HepG2 (cell line): ENCODE results near the gene B3GALT6. TPM values are rescaled to one million over a fixed set of nuclear protein-coding genes. Genes with fewer than 3 reads are reported as not detected.

Experiments used
- ATAC-seq: fragments of 200-7000 bp; cut with Tn5 transposase; 3 replicates; pipeline ENCODE4 v1.9.1; 2020; ENCODE audit warnings: mild to moderate bottlenecking, moderate library complexity
- BruUV-seq: library from RNA; stranded (reverse); fragments of 400-500 nt; replicated peaks from 2 replicates; lab custom pipeline; 2021; lab: Mats Ljungman, UMichigan
- CTCF ChIA-PET: fragments of 300-600 bp; formaldehyde crosslinking; extraction: SDS; loops from one replicate; lab custom pipeline; 2021; ENCODE audit warnings: low total read pairs, inconsistent platforms, low intra/inter-chr PET ratio; lab: Yijun Ruan, JAX
- POLR2A ChIA-PET: fragments of 350-600 bp; sonication (Branson Sonifier 250); formaldehyde crosslinking; loops from one replicate; lab custom pipeline; 2020; ENCODE audit warnings: antibody characterized with exemption, inconsistent platforms; lab: Yijun Ruan, JAX
- DNase-seq: peaks from one replicate; pipeline ENCODE4 v3.0.0-alpha.2; 2015; ENCODE audit warnings: low spot score
- FAIRE-seq: peaks from 3 replicates; lab custom pipeline; 2011; peaks lifted over from hg19 to GRCh38; lab: Jason Lieb, UNC
- H2AFZ ChIP-seq: one replicate; pipeline ENCODE4 v1.6.1; 2011; ENCODE audit warnings: low read length, inconsistent platforms
- H3K27ac ChIP-seq: fragments of 300-600 bp; 3 replicates; pipeline ENCODE4 v1.8.0; 2011; ENCODE audit warnings: mixed run types, mild to moderate bottlenecking, mixed read lengths, low read length, inconsistent platforms; ENCODE audit not compliant: insufficient read depth; ENCODE audit errors: extremely low read length
- H3K27me3 ChIP-seq, 2 experiments: fragments of 200-600 bp in 1 of 2; 2 replicates in 1 of 2; 3 replicates in 1 of 2; pipeline versions ENCODE4 v1.6.0 to v1.8.0; 2011; ENCODE audit warnings: low read length in 2 of 2, mild to moderate bottlenecking in 2 of 2, moderate library complexity in 2 of 2, inconsistent platforms in 1 of 2; ENCODE audit not compliant: insufficient read depth in 2 of 2, control insufficient read depth in 1 of 2
- H3K36me3 ChIP-seq, 2 experiments: fragments of 200-600 bp in 1 of 2; replicated peaks in 1 of 2; 2 replicates in 1 of 2; 3 replicates in 1 of 2; pipeline versions ENCODE4 v1.5.1 to v1.8.0; 2011; ENCODE audit warnings: low read length in 2 of 2, inconsistent platforms in 1 of 2; ENCODE audit not compliant: insufficient read depth in 2 of 2, control insufficient read depth in 1 of 2
- H3K4me1 ChIP-seq: 2 replicates; pipeline ENCODE4 v1.5.1; 2012; ENCODE audit warnings: low read length, inconsistent platforms; ENCODE audit not compliant: insufficient read depth
- H3K4me2 ChIP-seq: 2 replicates; pipeline ENCODE4 v1.6.0; 2011; ENCODE audit warnings: low read depth, low read length, inconsistent platforms
- H3K4me3 ChIP-seq, 3 experiments: fragments of 200-600 bp in 1 of 3; sonication (generic), shearing (Covaris generic) in 1 of 3; replicated peaks in 1 of 3; 2 replicates each; pipeline ENCODE4 v1.5.1; 2011 to 2016; ENCODE audit warnings: low read length in 3 of 3, inconsistent platforms in 2 of 3, low read depth in 2 of 3, mild to moderate bottlenecking in 2 of 3, control low read depth in 1 of 3, mixed read lengths in 1 of 3; ENCODE audit not compliant: insufficient read depth in 1 of 3
- H3K79me2 ChIP-seq: one replicate; pipeline ENCODE4 v1.6.1; 2011; ENCODE audit warnings: low read length, inconsistent platforms; ENCODE audit not compliant: insufficient read depth
- H3K9ac ChIP-seq: 2 replicates; pipeline ENCODE4 v1.6.0; 2011; ENCODE audit warnings: mild to moderate bottlenecking, low read depth, low read length, inconsistent platforms; ENCODE audit not compliant: insufficient read depth
- H3K9me3 ChIP-seq: 2 replicates; pipeline ENCODE4 v1.5.1; 2012; ENCODE audit warnings: mild to moderate bottlenecking, low read length
- H4K20me1 ChIP-seq: 2 replicates; pipeline ENCODE4 v1.6.0; 2011; ENCODE audit warnings: inconsistent platforms, mild to moderate bottlenecking, low read length, moderate library complexity; ENCODE audit not compliant: insufficient read depth
- AGO2 ChIP-seq: fragments of 200-400 bp; formaldehyde crosslinking; optimal IDR thresholded peaks from 2 replicates; pipeline ENCODE3; 2017; ENCODE audit warnings: mild to moderate bottlenecking, low read depth, low read length, moderate library complexity
- BRCA1 ChIP-seq: sonication (generic); formaldehyde crosslinking; IDR thresholded peaks from 2 replicates; pipeline ENCODE4 v1.4.0; 2020; ENCODE audit warnings: missing genetic modification reagents
- BRD4 ChIP-seq: sonication (generic); formaldehyde crosslinking; IDR thresholded peaks from 2 replicates; pipeline ENCODE4 v1.4.0; 2020; ENCODE audit warnings: missing genetic modification reagents
- CAMTA2 ChIP-seq: sonication (generic); formaldehyde crosslinking; IDR thresholded peaks from 2 replicates; pipeline ENCODE4 v1.4.0; 2020; ENCODE audit warnings: mild to moderate bottlenecking, missing genetic modification reagents, borderline replicate concordance
- CC2D1A ChIP-seq: sonication (generic); formaldehyde crosslinking; IDR thresholded peaks from 2 replicates; pipeline ENCODE4 v1.8.1; 2023; ENCODE audit warnings: mild to moderate bottlenecking, missing genetic modification reagents
- CHCHD3 ChIP-seq: sonication (generic); formaldehyde crosslinking; IDR thresholded peaks from 2 replicates; pipeline ENCODE4 v1.8.0; 2022; ENCODE audit warnings: mild to moderate bottlenecking, missing genetic modification reagents, moderate library complexity
- FOSL2 ChIP-seq: sonication (generic); formaldehyde crosslinking; IDR thresholded peaks from 2 replicates; pipeline ENCODE4 v1.4.0; 2020; ENCODE audit warnings: missing genetic modification reagents
- HNRNPL ChIP-seq: fragments of 200-400 bp; formaldehyde crosslinking; IDR thresholded peaks from 2 replicates; pipeline ENCODE4 v1.6.1; 2017; ENCODE audit warnings: mild to moderate bottlenecking, low read depth, low read length
- KDM5A ChIP-seq: fragments of 200-600 bp; sonication (generic); IDR thresholded peaks from 2 replicates; pipeline ENCODE4 v1.7.0; 2018; ENCODE audit warnings: antibody characterized with exemption, mild to moderate bottlenecking, low read length, borderline replicate concordance
- NFKB2 ChIP-seq: sonication (generic); formaldehyde crosslinking; IDR thresholded peaks from 2 replicates; pipeline ENCODE4 v1.4.0; 2020; ENCODE audit warnings: missing genetic modification reagents, borderline replicate concordance
- PHF21A ChIP-seq: sonication (generic); formaldehyde crosslinking; IDR thresholded peaks from 2 replicates; pipeline ENCODE4 v1.5.0; 2020; ENCODE audit warnings: mild to moderate bottlenecking, missing genetic modification reagents
- SALL2 ChIP-seq: sonication (generic); formaldehyde crosslinking; IDR thresholded peaks from 2 replicates; pipeline ENCODE4 v1.8.1; 2023; ENCODE audit warnings: mild to moderate bottlenecking, missing genetic modification reagents, inconsistent platforms
- SKI ChIP-seq: fragments of 450-650 bp; IDR thresholded peaks from one replicate; pipeline ENCODE4 v1.6.1; 2018; ENCODE audit warnings: mild to moderate bottlenecking; ENCODE audit not compliant: partially characterized antibody
- SP5 ChIP-seq: IDR thresholded peaks from 2 replicates; pipeline ENCODE4 v1.6.1; 2016; ENCODE audit warnings: low read depth, borderline replicate concordance
- ZBTB39 ChIP-seq: sonication (generic); formaldehyde crosslinking; IDR thresholded peaks from 2 replicates; pipeline ENCODE4 v1.5.0; 2020; ENCODE audit warnings: missing genetic modification reagents
- ZNF10 ChIP-seq: sonication (generic); formaldehyde crosslinking; IDR thresholded peaks from 2 replicates; pipeline ENCODE4 v1.4.0; 2020; ENCODE audit warnings: mild to moderate bottlenecking, low read depth, missing genetic modification reagents, borderline replicate concordance
- ZNF253 ChIP-seq: sonication (generic); formaldehyde crosslinking; IDR thresholded peaks from 2 replicates; pipeline ENCODE4 v1.8.0; 2022; ENCODE audit warnings: mild to moderate bottlenecking, missing genetic modification reagents, borderline replicate concordance
- ZNF431 ChIP-seq: sonication (generic); formaldehyde crosslinking; IDR thresholded peaks from 2 replicates; pipeline ENCODE4 v1.9.0; 2022; ENCODE audit warnings: missing genetic modification reagents, low read depth, mild to moderate bottlenecking, borderline replicate concordance
- ZNF768 ChIP-seq: sonication (generic); formaldehyde crosslinking; IDR thresholded peaks from 2 replicates; pipeline ENCODE4 v1.4.0; 2020; ENCODE audit warnings: missing genetic modification reagents
- ZNF776 ChIP-seq: sonication (generic); formaldehyde crosslinking; IDR thresholded peaks from 2 replicates; pipeline ENCODE4 v1.4.0; 2020; ENCODE audit warnings: mild to moderate bottlenecking, missing genetic modification reagents
- ZSCAN25 ChIP-seq: sonication (generic); formaldehyde crosslinking; IDR thresholded peaks from 2 replicates; pipeline ENCODE4 v1.8.0; 2022; ENCODE audit warnings: mild to moderate bottlenecking, missing genetic modification reagents
- WGBS: methylation state at CpG from one replicate; pipeline ENCODE4 v1.1.6; 2017; ENCODE audit warnings: low lambda C conversion rate; 5-methylcytosine and 5-hydroxymethylcytosine counted together
- in situ Hi-C: cut with HindIII; loops from 2 replicates; pipeline ENCODE4 v1.10.0; 2017; ENCODE audit warnings: low pct_unique_long_range_greater_than_20kb; ENCODE audit not compliant: extremely low pct_ligation_motif_present
- intact Hi-C: fragments of 100-400 bp; cut with micrococcal nuclease; formaldehyde crosslinking; loops from one replicate; pipeline ENCODE4 v1.10.0; 2022; ENCODE audit not compliant: unreplicated experiment
- polyA plus RNA-seq, 8 experiments: library from polyadenylated mRNA; depleted of rRNA in 3 of 8; stranded (reverse) in 7 of 8; unstranded in 1 of 8; fragments of >200 nt; fragmentation: Illumina TruSeq in 4 of 8; extraction: Trizol in 4 of 8; gene quantifications; 2 replicates each; pipeline versions ENCODE4 v1.2.1 to v1.2.3, GENCODE V29; 2011 to 2016; ENCODE audit warnings: low read depth in 4 of 8, missing spikeins in 1 of 8, mixed read lengths in 1 of 8; ENCODE audit not compliant: insufficient read depth in 1 of 8
- total RNA-seq, 5 experiments: library from RNA; depleted of rRNA; stranded (reverse); fragments of >200 nt; fragmentation: Illumina TruSeq; extraction: Trizol; gene quantifications; 2 replicates each; pipeline ENCODE4 v1.2.3, GENCODE V29; 2016; ENCODE audit warnings: low read depth in 1 of 5

Gene B3GALT6
- total and polyA plus RNA-seq, 2 of the 13 experiments (the other 11 are each of a cell fraction or from before 2014, with no cell fraction given), result 3.9 to 14.2 TPM

GRCh38 chr1:1280782-1281481 lies 48.9 kb downstream of the B3GALT6 start:
- ChIA-PET CTCF (no interaction called here), POLR2A (interaction anchor here (1.0 to 1.5 kb wide), 5 partner anchors 7 to 156 kb away, joined by 3 to 7 read pairs (median 6); partner anchors contain the start of gene UBE2J2)
- Histone ChIP-seq H3K4me3 (peak overlapping the region in 1 of 3 experiments; percentile 59; a peak in 2 of 6 replicates), H3K4me1 (peaks cover 50% of the 10 kb centered on the region), H3K79me2 (no peaks in the 10 kb centered on the region), H3K4me2 (peak overlapping the region; percentile 82), H3K9ac (peak overlapping the region; percentile 48; the same call in 1 of the 2 replicates), H3K36me3 (no peaks in the 10 kb centered on the region), H3K9me3 (no peaks in the 10 kb centered on the region), H3K27ac (peak overlapping the region; percentile 73), H4K20me1 (no peaks in the 10 kb centered on the region), H2AFZ (no peak overlapping the region), H3K27me3 (peaks cover 0 to 2% of the 10 kb centered on the region in 2 experiments; a peak in 1 of 5 replicates)
- intact Hi-C loops, result no loop called here
- TF ChIP-seq ZNF10 (CRISPR knock-in tag) (no peak), ZNF776 (CRISPR knock-in tag) (peak; percentile 24; the same call in 1 of the 2 replicates), BRCA1 (CRISPR knock-in tag) (no peak), NFKB2 (CRISPR knock-in tag) (peak; percentile 20; the same call in 1 of the 2 replicates), ZNF431 (CRISPR knock-in tag) (no peak), ZSCAN25 (CRISPR knock-in tag) (no peak), ZNF768 (CRISPR knock-in tag) (0 out of 2 replicates have a peak, but pooled peaks have one; percentile 14), KDM5A (no peak), SALL2 (0 out of 2 replicates have a peak, but pooled peaks have one; percentile 3), HNRNPL (peak; percentile 37; the same call in 1 of the 2 replicates), SKI (no peak), AGO2 (peak; percentile 26), PHF21A (CRISPR knock-in tag) (no peak), ZBTB39 (CRISPR knock-in tag) (0 out of 2 replicates have a peak, but pooled peaks have one; percentile 5), BRD4 (CRISPR knock-in tag) (0 out of 2 replicates have a peak, but pooled peaks have one; percentile 35), ZNF253 (0 out of 2 replicates have a peak, but pooled peaks have one; percentile 47), CHCHD3 (CRISPR knock-in tag) (0 out of 2 replicates have a peak, but pooled peaks have one; percentile 23), CC2D1A (0 out of 2 replicates have a peak, but pooled peaks have one; percentile 26), CAMTA2 (CRISPR knock-in tag) (0 out of 2 replicates have a peak, but pooled peaks have one; percentile 54), FOSL2 (CRISPR knock-in tag) (peak; percentile 50), SP5 (no peak)
- FAIRE-seq (no peak), DNase-seq (no peak), ATAC-seq (peak; percentile 17)
- no TSS peak for BruUV-seq
- 60% methylated on average over 7 of the region's 21 CpGs for WGBS
- in situ Hi-C loops, result no loop called here
